A673 (cell line): ENCODE measurements around the gene HMCN1.

Experiments used
- CTCF ChIP-seq: fragments of 300-800, 200-600 bp; sonication (generic); conservative IDR thresholded peaks from 2 replicates; pipeline ENCODE4 v1.5.1; 2017; ENCODE audit warnings: low read depth, mild to moderate bottlenecking, antibody characterized with exemption, low read length, moderate library complexity, mixed read lengths
- EZH2 ChIP-seq: fragments of 200-600 bp; sonication (generic); IDR thresholded peaks from 2 replicates; pipeline ENCODE4 v1.6.1; 2017; ENCODE audit warnings: borderline replicate concordance, low read depth, mild to moderate bottlenecking, mixed read lengths, antibody characterized with exemption, low read length; ENCODE audit not compliant: poor library complexity, severe bottlenecking

- TF ChIP-seq CTCF (no peak), EZH2 (no peak)
These were observed 409.3 kb downstream of the HMCN1 start for GRCh38 chr1:186143481-186143880.
